Keratinocyte (primary cell): ENCODE data around the gene RAB11FIP2. TPM values are rescaled to one million over a fixed set of nuclear protein-coding genes. Genes with fewer than 3 reads are reported as not detected.

ENCODE experiments used
- DNase-seq: peaks from one replicate; pipeline ENCODE4 v3.0.0-alpha.2; 2011; ENCODE audit warnings: low read depth, missing footprints, low spot score
- FAIRE-seq: peaks from 2 replicates; lab custom pipeline; 2011; peaks lifted over from hg19 to GRCh38; lab: Jason Lieb, UNC
- H2AFZ ChIP-seq: 2 replicates; pipeline ENCODE4 v1.6.0; 2012; ENCODE audit warnings: low read length, control low read depth, inconsistent platforms; ENCODE audit not compliant: control insufficient read depth
- H3K27ac ChIP-seq: 2 replicates; pipeline ENCODE4 v1.5.1; 2011; ENCODE audit warnings: low read length; ENCODE audit not compliant: control insufficient read depth, insufficient read depth
- H3K27me3 ChIP-seq: 3 replicates; pipeline ENCODE4 v1.6.0; 2011; ENCODE audit warnings: low read length; ENCODE audit not compliant: control insufficient read depth, insufficient read depth; ENCODE audit errors: extremely low read depth
- H3K36me3 ChIP-seq, 2 experiments: 2 replicates in 1 of 2; 3 replicates in 1 of 2; pipeline ENCODE4 v1.5.1; 2011; ENCODE audit warnings: low read length in 2 of 2, mild to moderate bottlenecking in 1 of 2; ENCODE audit not compliant: control insufficient read depth in 2 of 2, insufficient read depth in 2 of 2; ENCODE audit errors: extremely low read depth in 1 of 2
- H3K4me1 ChIP-seq: 3 replicates; pipeline ENCODE4 v1.5.1; 2011; ENCODE audit warnings: low read length; ENCODE audit not compliant: control insufficient read depth, insufficient read depth; ENCODE audit errors: extremely low read depth
- H3K4me2 ChIP-seq: 3 replicates; pipeline ENCODE4 v1.6.0; 2011; ENCODE audit warnings: low read depth, low read length; ENCODE audit not compliant: control insufficient read depth, insufficient read depth; ENCODE audit errors: extremely low read depth
- H3K4me3 ChIP-seq, 3 experiments: fragments of 200-600 bp in 1 of 3; sonication (generic) in 1 of 3; 2 replicates in 2 of 3; 3 replicates in 1 of 3; pipeline ENCODE4 v1.5.1; 2011 to 2016; ENCODE audit warnings: low read length in 3 of 3, mild to moderate bottlenecking in 3 of 3, control low read depth in 2 of 3, inconsistent platforms in 1 of 3, low read depth in 1 of 3, mixed read lengths in 1 of 3, mixed run types in 1 of 3, moderate library complexity in 1 of 3; ENCODE audit not compliant: control insufficient read depth in 2 of 3, insufficient read depth in 2 of 3; ENCODE audit errors: extremely low read depth in 1 of 3
- H3K79me2 ChIP-seq: 2 replicates; pipeline ENCODE4 v1.6.0; 2012; ENCODE audit warnings: low read length; ENCODE audit not compliant: control insufficient read depth, insufficient read depth
- H3K9ac ChIP-seq: 3 replicates; pipeline ENCODE4 v1.6.0; 2011; ENCODE audit warnings: low read length; ENCODE audit not compliant: control insufficient read depth, insufficient read depth; ENCODE audit errors: extremely low read depth
- H3K9me1 ChIP-seq: 3 replicates; pipeline ENCODE4 v1.6.0; 2011; ENCODE audit warnings: low read length; ENCODE audit not compliant: control insufficient read depth, insufficient read depth; ENCODE audit errors: extremely low read depth
- H3K9me3 ChIP-seq: 2 replicates; pipeline ENCODE4 v1.5.1; 2012; ENCODE audit warnings: low read depth, low read length; ENCODE audit not compliant: control insufficient read depth
- H4K20me1 ChIP-seq: 3 replicates; pipeline ENCODE4 v1.6.0; 2011; ENCODE audit warnings: low read length; ENCODE audit not compliant: control insufficient read depth, insufficient read depth; ENCODE audit errors: extremely low read depth
- EZH2 ChIP-seq: IDR thresholded peaks from one replicate; pipeline ENCODE4 v1.6.1; 2012; ENCODE audit warnings: inconsistent platforms, mild to moderate bottlenecking, low read length, moderate library complexity
- dilution Hi-C: fragments of 300-500 bp; cut with MboI; formaldehyde crosslinking; loops from one replicate; pipeline ENCODE4 v1.7.0; 2020; ENCODE audit warnings: low sequenced_read_pairs; ENCODE audit not compliant: extremely low pct_ligation_motif_present
- polyA plus RNA-seq, 5 experiments: library from polyadenylated mRNA; depleted of rRNA in 3 of 5; stranded (reverse) in 3 of 5; stranded (forward) in 1 of 5; unstranded in 1 of 5; fragments of >200 nt; gene quantifications; 1 replicate in 1 of 5; 2 replicates in 3 of 5; 3 replicates in 1 of 5; pipeline versions ENCODE4 v1.2.1 to v1.2.3, GENCODE V29; 2011 to 2012; ENCODE audit warnings: missing spikeins in 2 of 5, low read depth in 1 of 5, low replicate concordance in 1 of 5
- TF ChIP-seq, protein P1 (sequence below), 3 experiments: IDR thresholded peaks in 1 of 3; conservative IDR thresholded peaks in 1 of 3; optimal IDR thresholded peaks in 1 of 3; 2 replicates in 2 of 3; 3 replicates in 1 of 3; pipeline versions ENCODE3 to v1.5.1; 2011; ENCODE audit warnings: low read length in 3 of 3, mild to moderate bottlenecking in 3 of 3, moderate library complexity in 2 of 3, control low read depth in 1 of 3, inconsistent platforms in 1 of 3; ENCODE audit not compliant: insufficient read depth in 2 of 3; ENCODE audit errors: extremely low read depth in 1 of 3

The RAB11FIP2 gene
- polyA plus RNA-seq, 1 donor (not counting 4 experiments of a cell fraction or from before 2014, with no cell fraction given): 6.1 TPM

- Histone ChIP-seq H3K27me3 (no peaks in the 10 kb centered on the region), H3K4me3 (no peak overlapping the region), H3K4me1 (peaks cover 8% of the 10 kb centered on the region), H3K9ac (no peak overlapping the region), H3K79me2 (no peaks in the 10 kb centered on the region), H3K27ac (no peak overlapping the region), H3K36me3 (peaks cover 0 to 2% of the 10 kb centered on the region in 2 experiments), H4K20me1 (no peaks in the 10 kb centered on the region), H2AFZ (no peak overlapping the region), H3K9me3 (no peaks in the 10 kb centered on the region), H3K9me1 (no peaks in the 10 kb centered on the region), H3K4me2 (no peak overlapping the region)
- TF ChIP-seq, protein P1, sequence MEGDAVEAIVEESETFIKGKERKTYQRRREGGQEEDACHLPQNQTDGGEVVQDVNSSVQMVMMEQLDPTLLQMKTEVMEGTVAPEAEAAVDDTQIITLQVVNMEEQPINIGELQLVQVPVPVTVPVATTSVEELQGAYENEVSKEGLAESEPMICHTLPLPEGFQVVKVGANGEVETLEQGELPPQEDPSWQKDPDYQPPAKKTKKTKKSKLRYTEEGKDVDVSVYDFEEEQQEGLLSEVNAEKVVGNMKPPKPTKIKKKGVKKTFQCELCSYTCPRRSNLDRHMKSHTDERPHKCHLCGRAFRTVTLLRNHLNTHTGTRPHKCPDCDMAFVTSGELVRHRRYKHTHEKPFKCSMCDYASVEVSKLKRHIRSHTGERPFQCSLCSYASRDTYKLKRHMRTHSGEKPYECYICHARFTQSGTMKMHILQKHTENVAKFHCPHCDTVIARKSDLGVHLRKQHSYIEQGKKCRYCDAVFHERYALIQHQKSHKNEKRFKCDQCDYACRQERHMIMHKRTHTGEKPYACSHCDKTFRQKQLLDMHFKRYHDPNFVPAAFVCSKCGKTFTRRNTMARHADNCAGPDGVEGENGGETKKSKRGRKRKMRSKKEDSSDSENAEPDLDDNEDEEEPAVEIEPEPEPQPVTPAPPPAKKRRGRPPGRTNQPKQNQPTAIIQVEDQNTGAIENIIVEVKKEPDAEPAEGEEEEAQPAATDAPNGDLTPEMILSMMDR (optimal IDR thresholded peaks at IDR 0.05 in 1 of 3, IDR thresholded peaks at IDR 0.05 in 1 of 3, conservative IDR thresholded peaks at IDR 0.05 in 1 of 3; ENCODE audit: extremely low read depth in 1 of 3, insufficient read depth in 2 of 3, low read length in 3 of 3): no peak
- TF ChIP-seq EZH2: no peak
- no peak for FAIRE-seq
- dilution Hi-C loops: no loop called here
- no peak for DNase-seq
Observed at GRCh38 chr10:118034791-118035261, 11.9 kb downstream of the RAB11FIP2 start.

GRCh38 chr10:118033905-118034304 lies 12.8 kb downstream of the RAB11FIP2 start:
- FAIRE-seq (no peak), DNase-seq (no peak)
- no peak overlapping the region for H3K9ac ChIP-seq
- TF ChIP-seq, protein P1 (optimal IDR thresholded peaks at IDR 0.05 in 1 of 3, IDR thresholded peaks at IDR 0.05 in 1 of 3, conservative IDR thresholded peaks at IDR 0.05 in 1 of 3; ENCODE audit: extremely low read depth in 1 of 3, insufficient read depth in 2 of 3, low read length in 3 of 3): no peak
- TF ChIP-seq EZH2: no peak
- H3K9me3 ChIP-seq: no peaks in the 10 kb centered on the region
- dilution Hi-C loops: no loop called here
- H3K36me3 ChIP-seq: peaks cover 0 to 2% of the 10 kb centered on the region in 2 experiments
- H3K27ac ChIP-seq: no peak overlapping the region
- H4K20me1 ChIP-seq: no peaks in the 10 kb centered on the region
- no peaks in the 10 kb centered on the region for H3K27me3 ChIP-seq
- no peak overlapping the region for H3K4me2 ChIP-seq
- H2AFZ ChIP-seq: no peak overlapping the region
- H3K4me1 ChIP-seq: peaks cover 8% of the 10 kb centered on the region
- H3K4me3 ChIP-seq: no peak overlapping the region
- H3K9me1 ChIP-seq: no peaks in the 10 kb centered on the region
- no peaks in the 10 kb centered on the region for H3K79me2 ChIP-seq
